Smooth muscle cell of the brain vasculature (primary cell): ENCODE data around the gene MRPL43.

Experiments
- DNase-seq: peaks from one replicate; pipeline ENCODE4 v3.0.0-alpha.2; 2012; ENCODE audit warnings: low read depth, low spot score

Gene MRPL43

GRCh38 chr10:101003639-101004206 lies 16.4 kb upstream of the MRPL43 start:
- no peak for DNase-seq

GRCh38 chr10:101002456-101002855 lies 15.2 kb upstream of the MRPL43 start:
- DNase-seq: no peak

GRCh38 chr10:101001659-101002035 lies 14.3 kb upstream of the MRPL43 start:
- no peak for DNase-seq

- no peak for DNase-seq
Measured at GRCh38 chr10:101000915-101001658, 13.8 kb upstream of the MRPL43 start.

- DNase-seq: no peak
Measured at GRCh38 chr10:101000127-101000914, 13.0 kb upstream of the MRPL43 start.

- no peak for DNase-seq
Measured at GRCh38 chr10:100999742-101000126, 12.4 kb upstream of the MRPL43 start, which contains the start of gene LZTS2. Gene LZTS2, plus strand, starts transcription at chr10:100999808. Its CDS starts 2,731 bp downstream, at chr10:101002539.

- no peak for DNase-seq
Measured at GRCh38 chr10:100998991-100999741, 11.9 kb upstream of the MRPL43 start.

GRCh38 chr10:100998183-100998990 lies 11.1 kb upstream of the MRPL43 start:
- peak; percentile 82 for DNase-seq

- DNase-seq: no peak
Measured at GRCh38 chr10:100997360-100998182, 10.3 kb upstream of the MRPL43 start.

GRCh38 chr10:100996678-100997359 lies 9.5 kb upstream of the MRPL43 start:
- DNase-seq: no peak

GRCh38 chr10:100995181-100995580 lies 7.9 kb upstream of the MRPL43 start:
- no peak for DNase-seq

GRCh38 chr10:100993986-100994708 lies 6.8 kb upstream of the MRPL43 start:
- no peak for DNase-seq

GRCh38 chr10:100989088-100989487 lies 1.8 kb upstream of the MRPL43 start:
- no peak for DNase-seq

- no peak for DNase-seq
Measured at GRCh38 chr10:100988166-100988565, 869 bp upstream of the MRPL43 start.

GRCh38 chr10:100987685-100988049 lies 370 bp upstream of the MRPL43 start:
- DNase-seq: no peak

- no peak for DNase-seq
Measured at GRCh38 chr10:100986623-100986951, 710 bp downstream of the MRPL43 start.

- no peak for DNase-seq
Measured at GRCh38 chr10:100985336-100985735, 2.0 kb downstream of the MRPL43 start.

GRCh38 chr10:100984672-100985177 lies 2.6 kb downstream of the MRPL43 start:
- no peak for DNase-seq
